GM23338 (cell line): ENCODE data around the gene TRHDE. TPM values are rescaled to one million over a fixed set of nuclear protein-coding genes. Genes with fewer than 3 reads are reported as not detected.

Experiments used
- ATAC-seq: fragments of 200-7000 bp; cut with Tn5 transposase; 3 replicates; pipeline ENCODE4 v1.9.1; 2020
- DNase-seq: peaks from one replicate; pipeline ENCODE4 v3.0.0-alpha.2; 2015; ENCODE audit warnings: low spot score
- H2AFZ ChIP-seq: fragments of 200-600 bp; sonication (generic); 2 replicates; pipeline ENCODE4 v1.8.0; 2016; ENCODE audit warnings: antibody characterized with exemption, mild to moderate bottlenecking, moderate library complexity
- H3F3A ChIP-seq: fragments of 200-600 bp; sonication (generic); replicated peaks from 2 replicates; pipeline ENCODE4 v1.8.0; 2017; ENCODE audit warnings: antibody characterized with exemption, mixed run types, low read depth
- H3K27ac ChIP-seq: fragments of 200-600 bp; sonication (generic); 2 replicates; pipeline ENCODE4 v1.6.1; 2016; ENCODE audit warnings: low read depth
- H3K27me3 ChIP-seq: fragments of 200-600 bp; sonication (generic); 2 replicates; pipeline ENCODE4 v1.8.0; 2016; ENCODE audit warnings: mild to moderate bottlenecking, mixed run types, moderate library complexity; ENCODE audit not compliant: insufficient read depth
- H3K36me3 ChIP-seq: fragments of 200-600 bp; sonication (generic); 2 replicates; pipeline ENCODE4 v1.8.0; 2016; ENCODE audit warnings: mild to moderate bottlenecking; ENCODE audit not compliant: insufficient read depth
- H3K4me1 ChIP-seq: fragments of 200-600 bp; sonication (generic); 2 replicates; pipeline ENCODE4 v1.8.0; 2016; ENCODE audit warnings: mild to moderate bottlenecking, moderate library complexity; ENCODE audit not compliant: insufficient read depth
- H3K4me2 ChIP-seq: fragments of 200-600 bp; sonication (generic); 2 replicates; pipeline ENCODE4 v1.7.1; 2017; ENCODE audit warnings: mixed run types
- H3K4me3 ChIP-seq: fragments of 200-600 bp; sonication (generic); 2 replicates; pipeline ENCODE4 v1.6.1; 2016; ENCODE audit warnings: mixed run types
- H3K79me2 ChIP-seq: fragments of 200-600 bp; sonication (generic); replicated peaks from 2 replicates; pipeline ENCODE4 v1.8.0; 2017; ENCODE audit warnings: mild to moderate bottlenecking; ENCODE audit not compliant: insufficient read depth
- H3K9me2 ChIP-seq: fragments of 200-600 bp; sonication (generic); 2 replicates; pipeline ENCODE4 v1.8.0; 2017; ENCODE audit not compliant: insufficient read depth
- H4K20me1 ChIP-seq: fragments of 200-600 bp; sonication (generic); replicated peaks from 2 replicates; pipeline ENCODE4 v1.8.0; 2017; ENCODE audit warnings: mild to moderate bottlenecking; ENCODE audit not compliant: insufficient read depth
- H3K27ac Mint-ChIP-seq: 2 replicates; pipeline ENCODE4 v1.8.0; 2020; ENCODE audit warnings: inconsistent platforms, mild to moderate bottlenecking, moderate library complexity, mixed read lengths
- H3K27me3 Mint-ChIP-seq: 3 replicates; pipeline ENCODE4 v1.8.0; 2022; ENCODE audit warnings: low read depth, mild to moderate bottlenecking, moderate library complexity, mixed read lengths, inconsistent platforms; ENCODE audit not compliant: insufficient read depth, poor library complexity
- H3K36me3 Mint-ChIP-seq: 3 replicates; pipeline ENCODE4 v1.8.0; 2021; ENCODE audit warnings: low read depth, mild to moderate bottlenecking, inconsistent platforms, moderate library complexity, mixed read lengths
- H3K4me1 Mint-ChIP-seq: 3 replicates; pipeline ENCODE4 v1.8.0; 2020; ENCODE audit warnings: mild to moderate bottlenecking, inconsistent platforms, mixed read lengths
- H3K4me3 Mint-ChIP-seq: 3 replicates; pipeline ENCODE4 v1.8.0; 2021; ENCODE audit warnings: moderate library complexity, mild to moderate bottlenecking, inconsistent platforms, mixed read lengths
- H3K9me3 Mint-ChIP-seq: 3 replicates; pipeline ENCODE4 v1.8.0; 2020; ENCODE audit warnings: moderate library complexity, mild to moderate bottlenecking, inconsistent platforms, mixed read lengths
- EZH2 ChIP-seq: fragments of 200-600 bp; sonication (generic); IDR thresholded peaks from one replicate; pipeline ENCODE4 v1.8.0; 2017; ENCODE audit warnings: antibody characterized with exemption, mild to moderate bottlenecking, low read depth; ENCODE audit not compliant: unreplicated experiment
- JUNB ChIP-seq: IDR thresholded peaks from one replicate; pipeline ENCODE4 v1.6.1; 2016; ENCODE audit warnings: antibody characterized with exemption; ENCODE audit not compliant: unreplicated experiment
- NANOG ChIP-seq: IDR thresholded peaks from 2 replicates; pipeline ENCODE4 v1.6.1; 2016; ENCODE audit warnings: antibody characterized with exemption, borderline replicate concordance
- POLR2AphosphoS5 ChIP-seq: IDR thresholded peaks from 2 replicates; pipeline ENCODE4 v1.6.1; 2016; ENCODE audit warnings: antibody characterized with exemption, low read depth
- STAT1 ChIP-seq: IDR thresholded peaks from one replicate; pipeline ENCODE4 v1.6.1; 2016; ENCODE audit warnings: antibody characterized with exemption; ENCODE audit not compliant: unreplicated experiment
- polyA plus RNA-seq: library from polyadenylated mRNA; unstranded; fragments of >200 nt; fragmentation: Nextera tagmentation; extraction: Ambion mirVana; gene quantifications from 2 replicates; pipeline ENCODE4 v1.2.1, GENCODE V29; 2016
- total RNA-seq: library from RNA; depleted of rRNA; stranded (reverse); fragments of >200 nt; shearing (Covaris generic); gene quantifications from 2 replicates; pipeline ENCODE4 v1.2.3, GENCODE V29; 2014
- TF ChIP-seq, protein P1 (sequence below): IDR thresholded peaks from 2 replicates; pipeline ENCODE4 v1.6.1; 2016; ENCODE audit warnings: antibody characterized with exemption
- TF ChIP-seq, protein P2 (sequence below): IDR thresholded peaks from one replicate; pipeline ENCODE4 v1.6.1; 2018; ENCODE audit warnings: antibody characterized with exemption; ENCODE audit not compliant: unreplicated experiment
- TF ChIP-seq, protein P3 (sequence below): fragments of 250-450 bp; sonication (Bioruptor Pico); IDR thresholded peaks from 2 replicates; pipeline ENCODE4 v1.5.0; 2020; ENCODE audit warnings: mild to moderate bottlenecking, moderate library complexity
- TF ChIP-seq, protein P4 (sequence below), 2 experiments: fragments of 200-600 bp in 1 of 2; sonication (generic) in 1 of 2; conservative IDR thresholded peaks; 2 replicates each; pipeline versions ENCODE4 v1.5.1 to v1.6.1; 2016 to 2017; ENCODE audit warnings: antibody characterized with exemption in 2 of 2, low read depth in 2 of 2, mild to moderate bottlenecking in 2 of 2, moderate library complexity in 1 of 2

Gene TRHDE
- total and polyA plus RNA-seq, 2 experiments from 2014 or later: 1.3 to 7.7 TPM

DNA sequence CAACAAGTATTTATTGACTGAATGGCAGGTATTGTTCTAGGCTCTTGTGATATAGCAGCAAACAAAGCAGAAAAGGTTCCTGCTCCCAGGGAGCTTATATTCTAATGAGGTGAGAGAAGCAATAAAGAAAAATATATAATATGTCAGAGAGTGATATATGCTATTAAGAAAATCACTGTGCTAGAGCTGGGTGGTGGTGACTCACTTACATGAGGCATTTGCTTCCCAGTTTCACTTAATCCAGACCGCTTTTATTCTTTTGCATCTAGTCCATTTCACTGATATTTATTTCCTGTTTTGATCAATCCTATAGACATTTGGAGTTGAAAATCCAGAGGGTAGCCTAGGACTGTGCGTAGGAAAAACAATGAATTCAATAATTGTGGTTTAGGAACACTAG is 17.5 kb downstream of the TRHDE start (continued):
- TF ChIP-seq, protein P1, sequence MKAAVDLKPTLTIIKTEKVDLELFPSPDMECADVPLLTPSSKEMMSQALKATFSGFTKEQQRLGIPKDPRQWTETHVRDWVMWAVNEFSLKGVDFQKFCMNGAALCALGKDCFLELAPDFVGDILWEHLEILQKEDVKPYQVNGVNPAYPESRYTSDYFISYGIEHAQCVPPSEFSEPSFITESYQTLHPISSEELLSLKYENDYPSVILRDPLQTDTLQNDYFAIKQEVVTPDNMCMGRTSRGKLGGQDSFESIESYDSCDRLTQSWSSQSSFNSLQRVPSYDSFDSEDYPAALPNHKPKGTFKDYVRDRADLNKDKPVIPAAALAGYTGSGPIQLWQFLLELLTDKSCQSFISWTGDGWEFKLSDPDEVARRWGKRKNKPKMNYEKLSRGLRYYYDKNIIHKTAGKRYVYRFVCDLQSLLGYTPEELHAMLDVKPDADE: no peak
- TF ChIP-seq, protein P2, sequence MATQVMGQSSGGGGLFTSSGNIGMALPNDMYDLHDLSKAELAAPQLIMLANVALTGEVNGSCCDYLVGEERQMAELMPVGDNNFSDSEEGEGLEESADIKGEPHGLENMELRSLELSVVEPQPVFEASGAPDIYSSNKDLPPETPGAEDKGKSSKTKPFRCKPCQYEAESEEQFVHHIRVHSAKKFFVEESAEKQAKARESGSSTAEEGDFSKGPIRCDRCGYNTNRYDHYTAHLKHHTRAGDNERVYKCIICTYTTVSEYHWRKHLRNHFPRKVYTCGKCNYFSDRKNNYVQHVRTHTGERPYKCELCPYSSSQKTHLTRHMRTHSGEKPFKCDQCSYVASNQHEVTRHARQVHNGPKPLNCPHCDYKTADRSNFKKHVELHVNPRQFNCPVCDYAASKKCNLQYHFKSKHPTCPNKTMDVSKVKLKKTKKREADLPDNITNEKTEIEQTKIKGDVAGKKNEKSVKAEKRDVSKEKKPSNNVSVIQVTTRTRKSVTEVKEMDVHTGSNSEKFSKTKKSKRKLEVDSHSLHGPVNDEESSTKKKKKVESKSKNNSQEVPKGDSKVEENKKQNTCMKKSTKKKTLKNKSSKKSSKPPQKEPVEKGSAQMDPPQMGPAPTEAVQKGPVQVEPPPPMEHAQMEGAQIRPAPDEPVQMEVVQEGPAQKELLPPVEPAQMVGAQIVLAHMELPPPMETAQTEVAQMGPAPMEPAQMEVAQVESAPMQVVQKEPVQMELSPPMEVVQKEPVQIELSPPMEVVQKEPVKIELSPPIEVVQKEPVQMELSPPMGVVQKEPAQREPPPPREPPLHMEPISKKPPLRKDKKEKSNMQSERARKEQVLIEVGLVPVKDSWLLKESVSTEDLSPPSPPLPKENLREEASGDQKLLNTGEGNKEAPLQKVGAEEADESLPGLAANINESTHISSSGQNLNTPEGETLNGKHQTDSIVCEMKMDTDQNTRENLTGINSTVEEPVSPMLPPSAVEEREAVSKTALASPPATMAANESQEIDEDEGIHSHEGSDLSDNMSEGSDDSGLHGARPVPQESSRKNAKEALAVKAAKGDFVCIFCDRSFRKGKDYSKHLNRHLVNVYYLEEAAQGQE: no peak

DNA sequence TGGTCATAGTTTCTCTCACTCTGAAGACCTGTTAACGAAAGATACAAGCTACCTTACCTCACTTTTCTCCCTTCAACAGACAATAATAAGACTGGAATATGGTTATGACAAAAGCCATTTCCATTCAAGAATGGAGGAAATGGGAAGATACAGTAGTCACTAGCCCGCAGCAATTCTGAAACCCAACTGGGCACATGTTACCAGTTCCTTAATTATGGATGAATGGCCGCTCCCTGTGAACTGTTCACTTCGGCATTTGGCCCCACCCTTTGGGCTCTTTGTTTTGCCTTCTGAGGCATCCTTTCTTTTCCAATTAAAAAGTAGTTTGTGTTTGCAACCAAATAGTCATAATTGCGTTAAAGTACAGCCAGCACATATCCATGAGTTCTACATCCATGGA is 19.0 kb downstream of the TRHDE start:
- no peaks in the 10 kb centered on the region for H4K20me1 ChIP-seq
- H3K4me3 ChIP-seq: no peak overlapping the region
- peaks cover 3% of the 10 kb centered on the region; the same call in 2 of the 3 replicates for H3K4me1 Mint-ChIP-seq
- ATAC-seq (no peak), DNase-seq (no peak)
- no peak overlapping the region for H3K27ac Mint-ChIP-seq
- no peaks in the 10 kb centered on the region for H3K27me3 ChIP-seq
- no peak overlapping the region for H3K4me2 ChIP-seq
- no peaks in the 10 kb centered on the region for H3F3A ChIP-seq
- no peaks in the 10 kb centered on the region for H3K36me3 ChIP-seq
- no peaks in the 10 kb centered on the region for H3K4me1 ChIP-seq
- no peak overlapping the region for H2AFZ ChIP-seq
- H3K79me2 ChIP-seq: no peaks in the 10 kb centered on the region
- no peaks in the 10 kb centered on the region for H3K27me3 Mint-ChIP-seq
- H3K4me3 Mint-ChIP-seq: no peak overlapping the region
- H3K9me2 ChIP-seq: 0 out of 2 replicates have a peak, but pooled peaks cover 6% of the 10 kb centered on the region
- no peak overlapping the region for H3K27ac ChIP-seq
- H3K36me3 Mint-ChIP-seq: no peaks in the 10 kb centered on the region
- H3K9me3 Mint-ChIP-seq: no peaks in the 10 kb centered on the region
- TF ChIP-seq, protein P3, sequence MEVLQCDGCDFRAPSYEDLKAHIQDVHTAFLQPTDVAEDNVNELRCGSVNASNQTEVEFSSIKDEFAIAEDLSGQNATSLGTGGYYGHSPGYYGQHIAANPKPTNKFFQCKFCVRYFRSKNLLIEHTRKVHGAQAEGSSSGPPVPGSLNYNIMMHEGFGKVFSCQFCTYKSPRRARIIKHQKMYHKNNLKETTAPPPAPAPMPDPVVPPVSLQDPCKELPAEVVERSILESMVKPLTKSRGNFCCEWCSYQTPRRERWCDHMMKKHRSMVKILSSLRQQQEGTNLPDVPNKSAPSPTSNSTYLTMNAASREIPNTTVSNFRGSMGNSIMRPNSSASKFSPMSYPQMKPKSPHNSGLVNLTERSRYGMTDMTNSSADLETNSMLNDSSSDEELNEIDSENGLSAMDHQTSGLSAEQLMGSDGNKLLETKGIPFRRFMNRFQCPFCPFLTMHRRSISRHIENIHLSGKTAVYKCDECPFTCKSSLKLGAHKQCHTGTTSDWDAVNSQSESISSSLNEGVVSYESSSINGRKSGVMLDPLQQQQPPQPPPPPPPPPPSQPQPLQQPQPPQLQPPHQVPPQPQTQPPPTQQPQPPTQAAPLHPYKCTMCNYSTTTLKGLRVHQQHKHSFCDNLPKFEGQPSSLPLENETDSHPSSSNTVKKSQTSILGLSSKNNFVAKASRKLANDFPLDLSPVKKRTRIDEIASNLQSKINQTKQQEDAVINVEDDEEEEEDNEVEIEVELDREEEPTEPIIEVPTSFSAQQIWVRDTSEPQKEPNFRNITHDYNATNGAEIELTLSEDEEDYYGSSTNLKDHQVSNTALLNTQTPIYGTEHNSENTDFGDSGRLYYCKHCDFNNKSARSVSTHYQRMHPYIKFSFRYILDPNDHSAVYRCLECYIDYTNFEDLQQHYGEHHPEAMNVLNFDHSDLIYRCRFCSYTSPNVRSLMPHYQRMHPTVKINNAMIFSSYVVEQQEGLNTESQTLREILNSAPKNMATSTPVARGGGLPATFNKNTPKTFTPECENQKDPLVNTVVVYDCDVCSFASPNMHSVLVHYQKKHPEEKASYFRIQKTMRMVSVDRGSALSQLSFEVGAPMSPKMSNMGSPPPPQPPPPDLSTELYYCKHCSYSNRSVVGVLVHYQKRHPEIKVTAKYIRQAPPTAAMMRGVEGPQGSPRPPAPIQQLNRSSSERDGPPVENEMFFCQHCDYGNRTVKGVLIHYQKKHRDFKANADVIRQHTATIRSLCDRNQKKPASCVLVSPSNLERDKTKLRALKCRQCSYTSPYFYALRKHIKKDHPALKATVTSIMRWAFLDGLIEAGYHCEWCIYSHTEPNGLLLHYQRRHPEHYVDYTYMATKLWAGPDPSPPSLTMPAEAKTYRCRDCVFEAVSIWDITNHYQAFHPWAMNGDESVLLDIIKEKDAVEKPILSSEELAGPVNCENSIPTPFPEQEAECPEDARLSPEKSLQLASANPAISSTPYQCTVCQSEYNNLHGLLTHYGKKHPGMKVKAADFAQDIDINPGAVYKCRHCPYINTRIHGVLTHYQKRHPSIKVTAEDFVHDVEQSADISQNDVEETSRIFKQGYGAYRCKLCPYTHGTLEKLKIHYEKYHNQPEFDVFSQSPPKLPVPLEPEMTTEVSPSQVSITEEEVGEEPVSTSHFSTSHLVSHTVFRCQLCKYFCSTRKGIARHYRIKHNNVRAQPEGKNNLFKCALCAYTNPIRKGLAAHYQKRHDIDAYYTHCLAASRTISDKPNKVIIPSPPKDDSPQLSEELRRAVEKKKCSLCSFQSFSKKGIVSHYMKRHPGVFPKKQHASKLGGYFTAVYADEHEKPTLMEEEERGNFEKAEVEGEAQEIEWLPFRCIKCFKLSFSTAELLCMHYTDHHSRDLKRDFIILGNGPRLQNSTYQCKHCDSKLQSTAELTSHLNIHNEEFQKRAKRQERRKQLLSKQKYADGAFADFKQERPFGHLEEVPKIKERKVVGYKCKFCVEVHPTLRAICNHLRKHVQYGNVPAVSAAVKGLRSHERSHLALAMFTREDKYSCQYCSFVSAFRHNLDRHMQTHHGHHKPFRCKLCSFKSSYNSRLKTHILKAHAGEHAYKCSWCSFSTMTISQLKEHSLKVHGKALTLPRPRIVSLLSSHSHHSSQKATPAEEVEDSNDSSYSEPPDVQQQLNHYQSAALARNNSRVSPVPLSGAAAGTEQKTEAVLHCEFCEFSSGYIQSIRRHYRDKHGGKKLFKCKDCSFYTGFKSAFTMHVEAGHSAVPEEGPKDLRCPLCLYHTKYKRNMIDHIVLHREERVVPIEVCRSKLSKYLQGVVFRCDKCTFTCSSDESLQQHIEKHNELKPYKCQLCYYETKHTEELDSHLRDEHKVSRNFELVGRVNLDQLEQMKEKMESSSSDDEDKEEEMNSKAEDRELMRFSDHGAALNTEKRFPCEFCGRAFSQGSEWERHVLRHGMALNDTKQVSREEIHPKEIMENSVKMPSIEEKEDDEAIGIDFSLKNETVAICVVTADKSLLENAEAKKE (CRISPR knock-in tag): no peak
- TF ChIP-seq JUNB (no peak), POLR2AphosphoS5 (no peak), EZH2 (no peak), STAT1 (no peak), NANOG (no peak)
- TF ChIP-seq, protein P4, sequence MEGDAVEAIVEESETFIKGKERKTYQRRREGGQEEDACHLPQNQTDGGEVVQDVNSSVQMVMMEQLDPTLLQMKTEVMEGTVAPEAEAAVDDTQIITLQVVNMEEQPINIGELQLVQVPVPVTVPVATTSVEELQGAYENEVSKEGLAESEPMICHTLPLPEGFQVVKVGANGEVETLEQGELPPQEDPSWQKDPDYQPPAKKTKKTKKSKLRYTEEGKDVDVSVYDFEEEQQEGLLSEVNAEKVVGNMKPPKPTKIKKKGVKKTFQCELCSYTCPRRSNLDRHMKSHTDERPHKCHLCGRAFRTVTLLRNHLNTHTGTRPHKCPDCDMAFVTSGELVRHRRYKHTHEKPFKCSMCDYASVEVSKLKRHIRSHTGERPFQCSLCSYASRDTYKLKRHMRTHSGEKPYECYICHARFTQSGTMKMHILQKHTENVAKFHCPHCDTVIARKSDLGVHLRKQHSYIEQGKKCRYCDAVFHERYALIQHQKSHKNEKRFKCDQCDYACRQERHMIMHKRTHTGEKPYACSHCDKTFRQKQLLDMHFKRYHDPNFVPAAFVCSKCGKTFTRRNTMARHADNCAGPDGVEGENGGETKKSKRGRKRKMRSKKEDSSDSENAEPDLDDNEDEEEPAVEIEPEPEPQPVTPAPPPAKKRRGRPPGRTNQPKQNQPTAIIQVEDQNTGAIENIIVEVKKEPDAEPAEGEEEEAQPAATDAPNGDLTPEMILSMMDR (conservative IDR thresholded peaks at IDR 0.05; ENCODE audit: low read depth in 2 of 2): no peak
- TF ChIP-seq, protein P2: no peak
